Upper lobe of left lung (tissue), 6 donors: ENCODE measurements around the gene KLHDC2. TPM values are rescaled to one million over a fixed set of nuclear protein-coding genes. Genes with fewer than 3 reads are reported as not detected.
"Not testable (repeated sequence)": the region's sequence is repeated elsewhere in the genome, so short reads cannot be mapped to it uniquely, and the experiment has no call there.

Experiments
- ATAC-seq, 2 donors: fragments of 200-7000 bp; cut with Tn5 transposase; one replicate each; pipeline ENCODE4 v1.9.1; 2022; ENCODE audit warnings: mild to moderate bottlenecking in 2 of 2, moderate library complexity in 2 of 2; ENCODE audit not compliant: low FRiP score in 2 of 2
- DNase-seq, 2 donors: peaks; one replicate each; pipeline ENCODE4 v3.0.0-alpha.2; 2019 to 2020
- H3K27ac ChIP-seq, 4 donors: fragments of 200-600 bp; sonication (generic); one replicate each; pipeline ENCODE4 v1.5.1; 2016 to 2019
- H3K27me3 ChIP-seq, 4 donors: fragments of 200-600 bp; sonication (generic); one replicate each; pipeline ENCODE4 v1.5.1; 2017 to 2019
- H3K36me3 ChIP-seq, 4 donors: fragments of 200-600 bp; sonication (generic); one replicate each; pipeline ENCODE4 v1.5.1; 2016 to 2019
- H3K4me1 ChIP-seq, 4 donors: fragments of 200-600 bp; sonication (generic); one replicate each; pipeline ENCODE4 v1.5.1; 2018 to 2019
- H3K4me3 ChIP-seq, 4 donors: fragments of 200-600 bp; sonication (generic); one replicate each; pipeline ENCODE4 v1.5.1; 2017 to 2019; ENCODE audit warnings: mild to moderate bottlenecking in 2 of 4, moderate library complexity in 1 of 4
- H3K9me3 ChIP-seq, 4 donors: fragments of 200-600 bp; sonication (generic); one replicate each; pipeline ENCODE4 v1.5.1; 2018 to 2019
- EP300 ChIP-seq, 4 donors: sonication (generic); formaldehyde crosslinking; IDR thresholded peaks; one replicate each; pipeline ENCODE4 v1.5.1; 2017; ENCODE audit warnings: antibody characterized with exemption in 4 of 4, control low read depth in 2 of 4
- POLR2A ChIP-seq, 4 donors: fragments of 450-650 bp; IDR thresholded peaks; one replicate each; pipeline ENCODE4 v1.5.1; 2016 to 2017; ENCODE audit warnings: antibody characterized with exemption in 4 of 4, mild to moderate bottlenecking in 2 of 4
- POLR2AphosphoS5 ChIP-seq, 2 donors: sonication (generic); formaldehyde crosslinking; IDR thresholded peaks; one replicate each; pipeline ENCODE4 v1.5.1; 2017; ENCODE audit warnings: antibody characterized with exemption in 2 of 2
- WGBS, 2 donors: methylation state at CpG; one replicate each; pipeline ENCODE4 v1.1.5; 2017 to 2018; 5-methylcytosine and 5-hydroxymethylcytosine counted together
- total RNA-seq, 6 donors: library from RNA; depleted of rRNA in 4 of 6; stranded (reverse); fragments of >200 nt in 4 of 6; gene quantifications; one replicate each; pipeline versions ENCODE4 v1.1.0 to v1.2.1, GENCODE V29; 2016 to 2021
- TF ChIP-seq, protein P1 (sequence below), 6 experiments: fragments of 450-650 bp in 4 of 6; fragments of 200-600 bp in 2 of 6; sonication (generic) in 2 of 6; IDR thresholded peaks; one replicate each; pipeline ENCODE4 v1.5.1; 2016 to 2019; ENCODE audit warnings: antibody characterized with exemption in 6 of 6
- donor health status: DM: no; HTN: no; CAD: no; lungs with moderate emphysema.
- donor health status: DM: no; HTN: yes; CAD: no; lungs with severe emphysema.

KLHDC2 gene
- total RNA-seq, 6 donors from 2014 or later: 35.4 to 77.5 (median 53.8) TPM

DNA sequence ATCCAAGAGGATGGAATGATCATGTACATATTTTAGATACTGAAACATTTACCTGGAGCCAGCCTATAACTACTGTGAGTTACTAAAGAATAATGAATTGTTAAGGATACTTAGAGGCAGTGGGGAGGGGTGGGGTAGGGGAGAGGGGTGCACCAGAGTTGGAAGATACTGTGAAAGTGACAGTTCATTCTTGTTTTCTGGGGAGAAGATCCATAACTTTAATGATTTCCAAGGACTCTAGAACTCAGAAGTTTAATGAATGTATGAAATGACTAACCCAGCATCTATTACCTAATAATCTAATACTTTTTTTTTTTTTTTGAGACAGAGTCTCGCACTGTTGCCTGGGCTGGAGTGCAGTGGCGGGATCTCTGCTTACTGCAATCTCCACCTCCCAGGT is 10.5 kb downstream of the KLHDC2 start:
- H3K36me3 ChIP-seq: peaks cover 47 to 94% (median 73%) of the 10 kb centered on the region in 4 donors
- H3K27me3 ChIP-seq: no peaks in the 10 kb centered on the region
- H3K9me3 ChIP-seq: no peaks in the 10 kb centered on the region
- H3K4me1 ChIP-seq: no peaks in the 10 kb centered on the region
- TF ChIP-seq, protein P1, sequence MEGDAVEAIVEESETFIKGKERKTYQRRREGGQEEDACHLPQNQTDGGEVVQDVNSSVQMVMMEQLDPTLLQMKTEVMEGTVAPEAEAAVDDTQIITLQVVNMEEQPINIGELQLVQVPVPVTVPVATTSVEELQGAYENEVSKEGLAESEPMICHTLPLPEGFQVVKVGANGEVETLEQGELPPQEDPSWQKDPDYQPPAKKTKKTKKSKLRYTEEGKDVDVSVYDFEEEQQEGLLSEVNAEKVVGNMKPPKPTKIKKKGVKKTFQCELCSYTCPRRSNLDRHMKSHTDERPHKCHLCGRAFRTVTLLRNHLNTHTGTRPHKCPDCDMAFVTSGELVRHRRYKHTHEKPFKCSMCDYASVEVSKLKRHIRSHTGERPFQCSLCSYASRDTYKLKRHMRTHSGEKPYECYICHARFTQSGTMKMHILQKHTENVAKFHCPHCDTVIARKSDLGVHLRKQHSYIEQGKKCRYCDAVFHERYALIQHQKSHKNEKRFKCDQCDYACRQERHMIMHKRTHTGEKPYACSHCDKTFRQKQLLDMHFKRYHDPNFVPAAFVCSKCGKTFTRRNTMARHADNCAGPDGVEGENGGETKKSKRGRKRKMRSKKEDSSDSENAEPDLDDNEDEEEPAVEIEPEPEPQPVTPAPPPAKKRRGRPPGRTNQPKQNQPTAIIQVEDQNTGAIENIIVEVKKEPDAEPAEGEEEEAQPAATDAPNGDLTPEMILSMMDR (IDR thresholded peaks at IDR 0.05): no peak
- TF ChIP-seq POLR2AphosphoS5 (IDR thresholded peaks at IDR 0.05) (no peak), POLR2A (IDR thresholded peaks at IDR 0.05) (no peak), EP300 (IDR thresholded peaks at IDR 0.05) (no peak)
- H3K27ac ChIP-seq: no peak overlapping the region
- ATAC-seq: no peak
- no peak overlapping the region for H3K4me3 ChIP-seq
- 93 to 96% methylated on average over 2 of the region's 2 CpGs for WGBS, 2 donors
- no peak for DNase-seq

DNA sequence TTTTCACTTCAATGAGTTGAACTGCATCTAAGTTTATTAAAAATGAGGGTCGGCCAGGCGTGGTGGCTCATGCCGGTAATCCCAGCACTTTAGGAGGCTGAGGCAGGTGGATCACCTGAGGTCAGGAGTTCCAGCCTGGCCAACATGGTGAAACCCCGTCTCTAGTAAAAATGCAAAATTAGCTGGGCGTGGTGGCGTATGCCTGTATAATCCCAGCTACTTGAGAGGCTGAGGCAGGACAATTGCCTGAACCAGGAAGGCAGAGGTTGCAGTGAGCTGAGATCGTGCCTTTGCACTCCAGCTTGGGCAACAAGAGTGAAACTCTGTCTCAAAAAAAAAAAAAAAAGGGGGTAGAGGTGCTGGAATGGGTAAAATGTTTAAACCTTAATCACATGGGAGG is 13.1 kb downstream of the KLHDC2 start:
- not testable (repeated sequence) for H3K4me1 ChIP-seq, H3K27ac ChIP-seq, H3K4me3 ChIP-seq, H3K27me3 ChIP-seq, DNase-seq, H3K9me3 ChIP-seq, ATAC-seq
- H3K36me3 ChIP-seq: peaks cover 57 to 96% (median 83%) of the 10 kb centered on the region in 4 donors
- WGBS, 2 donors: 91 to 96% methylated on average over 6 to 7 of the region's 7 CpGs

DNA sequence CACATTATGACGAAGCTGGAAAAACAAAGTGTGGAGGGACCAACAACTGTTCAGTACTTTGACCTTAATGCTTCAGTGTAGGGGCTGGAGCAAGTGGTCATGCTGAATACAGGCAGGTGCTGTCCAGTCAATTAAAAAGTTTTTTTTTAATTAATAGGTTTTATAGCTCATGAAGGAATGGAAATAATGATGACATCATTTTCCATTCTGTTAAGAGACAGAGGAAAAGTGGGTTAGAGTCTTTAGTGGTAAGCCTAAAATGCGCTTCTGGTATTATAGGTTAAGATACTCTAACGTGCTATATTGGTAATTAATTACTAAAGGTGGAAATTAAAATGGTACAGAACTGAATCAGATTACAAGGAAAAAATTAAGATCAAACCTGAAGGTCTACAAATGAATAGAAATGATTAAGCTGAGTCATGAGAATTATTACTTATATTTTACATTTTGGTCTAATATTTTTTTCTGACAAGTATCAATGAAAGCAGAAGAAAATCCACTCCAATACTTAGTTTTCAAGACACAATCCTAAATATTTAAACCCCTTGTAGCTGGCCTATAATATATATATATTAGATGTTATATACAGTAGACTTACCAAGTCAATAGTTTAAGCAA is 15.6 kb downstream of the KLHDC2 start:
- DNase-seq (no peak), ATAC-seq (no peak)
- Histone ChIP-seq H3K4me3 (no peak overlapping the region), H3K36me3 (peaks cover 51 to 99% (median 85%) of the 10 kb centered on the region in 4 donors), H3K9me3 (no peaks in the 10 kb centered on the region), H3K27ac (no peak overlapping the region), H3K27me3 (no peaks in the 10 kb centered on the region), H3K4me1 (no peaks in the 10 kb centered on the region)
- 89 to 93% methylated on average over 3 of the region's 3 CpGs for WGBS, 2 donors
- TF ChIP-seq POLR2A (IDR thresholded peaks at IDR 0.05) (no peak), POLR2AphosphoS5 (IDR thresholded peaks at IDR 0.05) (no peak), EP300 (IDR thresholded peaks at IDR 0.05) (no peak)
- TF ChIP-seq, protein P1 (IDR thresholded peaks at IDR 0.05): no peak

DNA sequence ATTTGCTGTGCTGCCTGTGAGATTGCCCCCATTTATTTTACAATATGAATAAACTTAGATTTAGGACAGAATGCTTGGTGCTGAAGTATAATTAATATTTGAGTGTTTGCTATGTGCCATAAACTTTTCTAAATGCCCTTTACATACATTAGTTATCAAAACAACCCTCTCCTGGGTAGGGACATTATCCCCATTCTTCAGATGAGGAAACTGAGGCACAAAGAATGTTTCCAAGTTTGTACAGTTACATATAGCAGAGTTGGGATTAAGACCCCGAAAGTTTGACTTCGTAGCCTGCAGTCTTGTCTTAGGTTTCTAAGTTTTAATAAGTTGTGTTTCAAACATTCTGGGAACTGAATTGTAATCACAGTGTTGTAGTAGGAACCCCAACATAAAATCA is 18.4 kb downstream of the KLHDC2 start:
- H3K27me3 ChIP-seq: no peaks in the 10 kb centered on the region
- WGBS, 2 donors: 96 to 98% methylated on average over 2 of the region's 2 CpGs

DNA sequence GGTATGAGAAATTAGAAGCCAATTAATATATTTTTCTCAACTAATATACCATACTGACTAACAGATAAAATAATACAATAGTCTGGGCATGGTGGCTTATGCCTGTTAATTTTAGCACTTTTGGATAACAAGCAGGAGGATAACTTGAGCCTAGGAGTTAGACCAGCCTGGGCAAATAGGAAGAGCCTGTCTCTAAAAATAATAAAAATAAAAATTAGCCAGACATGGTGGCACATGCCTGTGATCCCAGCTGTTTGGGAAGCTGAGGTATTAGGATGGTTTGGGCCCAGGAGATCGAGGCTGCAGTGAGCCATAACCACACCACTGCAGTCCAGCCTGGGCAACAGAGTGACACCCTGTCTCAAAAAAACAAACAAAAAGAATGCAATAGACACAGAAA is 24.7 kb downstream of the KLHDC2 start:
- Histone ChIP-seq H3K9me3 (no peaks in the 10 kb centered on the region), H3K27ac (no peak overlapping the region), H3K36me3 (peaks cover 24 to 95% (median 64%) of the 10 kb centered on the region in 4 donors), H3K4me1 (no peaks in the 10 kb centered on the region), H3K27me3 (no peaks in the 10 kb centered on the region), H3K4me3 (no peak overlapping the region)
- ATAC-seq: no peak
- DNase-seq: no peak
- no peak for TF ChIP-seq EP300 (IDR thresholded peaks at IDR 0.05)
- no peak for TF ChIP-seq POLR2AphosphoS5 (IDR thresholded peaks at IDR 0.05)
- TF ChIP-seq POLR2A (IDR thresholded peaks at IDR 0.05): no peak
- TF ChIP-seq, protein P1 (IDR thresholded peaks at IDR 0.05): no peak
- WGBS, 2 donors: 0% methylated on average over 1 of the region's 1 CpG

More for the DNA sequence above, 18.4 kb downstream of the KLHDC2 start:
- ATAC-seq: no peak
- no peak for DNase-seq
- Histone ChIP-seq H3K9me3 (no peaks in the 10 kb centered on the region), H3K36me3 (peaks cover 37 to 99% (median 76%) of the 10 kb centered on the region in 4 donors), H3K4me1 (no peaks in the 10 kb centered on the region), H3K27ac (no peak overlapping the region), H3K4me3 (no peak overlapping the region)
- TF ChIP-seq POLR2AphosphoS5 (IDR thresholded peaks at IDR 0.05): no peak
- TF ChIP-seq, protein P1 (IDR thresholded peaks at IDR 0.05): no peak
- no peak for TF ChIP-seq EP300 (IDR thresholded peaks at IDR 0.05)
- no peak for TF ChIP-seq POLR2A (IDR thresholded peaks at IDR 0.05)
